IMR-90 (cell line): ENCODE results near the gene KIRREL1. TPM values are rescaled to one million over a fixed set of nuclear protein-coding genes. Genes with fewer than 3 reads are reported as not detected.

ENCODE experiments used
- ATAC-seq: fragments of 200-7000 bp; cut with Tn5 transposase; 2 replicates; pipeline ENCODE4 v1.9.1; 2020; ENCODE audit warnings: low read depth, mild to moderate bottlenecking, moderate library complexity
- BruUV-seq: library from RNA; stranded (reverse); fragments of 400-500 nt; replicated peaks from 2 replicates; lab custom pipeline; 2021; lab: Mats Ljungman, UMichigan
- CTCF ChIA-PET: fragments of 300-600 bp; formaldehyde crosslinking; extraction: SDS; loops from one replicate; lab custom pipeline; 2021; ENCODE audit warnings: antibody characterized with exemption; lab: Yijun Ruan, JAX
- POLR2A ChIA-PET: fragments of 300-600 bp; sonication (Branson Sonifier 250); formaldehyde crosslinking; loops from one replicate; lab custom pipeline; 2022; ENCODE audit warnings: antibody characterized with exemption; ENCODE audit not compliant: unreplicated experiment; lab: Charles Lee
- DNase-seq: peaks from one replicate; pipeline ENCODE4 v3.0.0; 2013
- H2AFZ ChIP-seq: replicated peaks from 2 replicates; pipeline ENCODE3; 2013; ENCODE audit warnings: low read length, mild to moderate bottlenecking; ENCODE audit not compliant: poor library complexity
- H2AK5ac ChIP-seq: 2 replicates; pipeline ENCODE4 v1.6.1; 2013; ENCODE audit warnings: low read depth, low read length, inconsistent platforms
- H2AK9ac ChIP-seq: replicated peaks from 2 replicates; pipeline ENCODE3; 2013; ENCODE audit warnings: mild to moderate bottlenecking, low read depth, low read length, moderate library complexity; ENCODE audit not compliant: poor library complexity
- H2BK120ac ChIP-seq: 2 replicates; pipeline ENCODE4 v1.6.1; 2013; ENCODE audit warnings: low read depth, low read length, inconsistent platforms
- H2BK15ac ChIP-seq: 3 replicates; pipeline ENCODE4 v1.6.1; 2013; ENCODE audit warnings: low read depth, low read length, inconsistent platforms
- H2BK20ac ChIP-seq: 2 replicates; pipeline ENCODE4 v1.6.1; 2013; ENCODE audit warnings: low read depth, mild to moderate bottlenecking, inconsistent platforms, low read length, moderate library complexity
- H2BK5ac ChIP-seq: 2 replicates; pipeline ENCODE4 v1.6.1; 2013; ENCODE audit warnings: mild to moderate bottlenecking, low read depth, low read length, inconsistent platforms; ENCODE audit not compliant: poor library complexity, severe bottlenecking
- H3K14ac ChIP-seq: replicated peaks from 2 replicates; pipeline ENCODE4 v1.6.1; 2013; ENCODE audit warnings: low read depth, low read length, inconsistent platforms
- H3K18ac ChIP-seq: 2 replicates; pipeline ENCODE4 v1.6.1; 2013; ENCODE audit warnings: low read depth, low read length, control low read depth
- H3K23ac ChIP-seq: 2 replicates; pipeline ENCODE4 v1.6.1; 2013; ENCODE audit warnings: low read depth, low read length, inconsistent platforms
- H3K27ac ChIP-seq: 2 replicates; pipeline ENCODE4 v1.5.1; 2013; ENCODE audit warnings: mild to moderate bottlenecking, control low read depth, low read length; ENCODE audit not compliant: insufficient read depth
- H3K27me3 ChIP-seq: 2 replicates; pipeline ENCODE4 v1.6.1; 2013; ENCODE audit warnings: low read length; ENCODE audit not compliant: control insufficient read depth, insufficient read depth
- H3K36me3 ChIP-seq: 2 replicates; pipeline ENCODE4 v1.6.1; 2013; ENCODE audit warnings: low read length, mixed read lengths; ENCODE audit not compliant: control insufficient read depth, insufficient read depth
- H3K4ac ChIP-seq: 2 replicates; pipeline ENCODE4 v1.6.1; 2013; ENCODE audit warnings: low read depth, low read length, inconsistent platforms
- H3K4me1 ChIP-seq: 2 replicates; pipeline ENCODE4 v1.6.1; 2013; ENCODE audit warnings: low read length, mixed read lengths; ENCODE audit not compliant: control insufficient read depth, insufficient read depth
- H3K4me2 ChIP-seq: 2 replicates; pipeline ENCODE4 v1.6.1; 2013; ENCODE audit warnings: low read depth, mild to moderate bottlenecking, control low read depth, low read length, moderate library complexity
- H3K4me3 ChIP-seq: 2 replicates; pipeline ENCODE4 v1.5.1; 2013; ENCODE audit warnings: low read depth, mild to moderate bottlenecking, control low read depth, low read length, moderate library complexity; ENCODE audit not compliant: insufficient read depth
- H3K56ac ChIP-seq: 2 replicates; pipeline ENCODE4 v1.6.1; 2013; ENCODE audit warnings: low read length, inconsistent platforms; ENCODE audit not compliant: insufficient read depth; ENCODE audit errors: extremely low read depth
- H3K79me1 ChIP-seq, 2 experiments: 2 replicates each; pipeline ENCODE4 v1.6.1; 2013; ENCODE audit warnings: low read length in 2 of 2, inconsistent platforms in 1 of 2, low read depth in 1 of 2
- H3K9ac ChIP-seq: 2 replicates; pipeline ENCODE4 v1.6.1; 2013; ENCODE audit warnings: low read depth, low read length, control low read depth
- H3K9me1 ChIP-seq: 2 replicates; pipeline ENCODE4 v1.6.1; 2013; ENCODE audit warnings: low read length, inconsistent platforms; ENCODE audit not compliant: insufficient read depth
- H3K9me3 ChIP-seq: 2 replicates; pipeline ENCODE4 v1.6.1; 2013; ENCODE audit warnings: low read length; ENCODE audit not compliant: control insufficient read depth, insufficient read depth
- H4K20me1 ChIP-seq: 2 replicates; pipeline ENCODE4 v1.6.1; 2013; ENCODE audit warnings: low read length, inconsistent platforms; ENCODE audit not compliant: insufficient read depth
- H4K5ac ChIP-seq: 2 replicates; pipeline ENCODE4 v1.6.1; 2013; ENCODE audit warnings: mild to moderate bottlenecking, low read depth, low read length, control low read depth
- H4K8ac ChIP-seq, 2 experiments: 2 replicates each; pipeline ENCODE4 v1.6.1; 2013; ENCODE audit warnings: low read depth in 2 of 2, low read length in 2 of 2, control low read depth in 1 of 2, inconsistent platforms in 1 of 2
- H4K91ac ChIP-seq: 2 replicates; pipeline ENCODE4 v1.6.1; 2013; ENCODE audit warnings: low read depth, low read length, inconsistent platforms; ENCODE audit not compliant: insufficient read depth
- CHD1 ChIP-seq: IDR thresholded peaks from 2 replicates; pipeline ENCODE4 v1.6.1; 2012; ENCODE audit warnings: low read depth, low read length, improper control_type of control experiment
- FOS ChIP-seq: fragments of 150-350 bp; IDR thresholded peaks from 2 replicates; pipeline ENCODE4 v1.6.1; 2016; ENCODE audit warnings: low read depth, low read length
- RAD21 ChIP-seq: IDR thresholded peaks from 2 replicates; pipeline ENCODE4 v1.6.1; 2012; ENCODE audit warnings: low read length, improper control_type of control experiment
- RCOR1 ChIP-seq: IDR thresholded peaks from 2 replicates; pipeline ENCODE4 v1.6.1; 2012; ENCODE audit warnings: mild to moderate bottlenecking, low read length, improper control_type of control experiment; ENCODE audit not compliant: insufficient replicate concordance
- USF2 ChIP-seq: fragments of 150-350 bp; IDR thresholded peaks from 2 replicates; pipeline ENCODE4 v1.6.1; 2017; ENCODE audit warnings: mild to moderate bottlenecking, antibody characterized with exemption, low read length, low read depth
- WGBS, 2 experiments: methylation state at CpG; one replicate each; pipeline versions ENCODE4 v1.1.5 to v1.1.7; 2013; ENCODE audit warnings: missing lambda C conversion rate in 2 of 2; ENCODE audit not compliant: insufficient read length in 1 of 2; ENCODE audit errors: extremely low coverage in 2 of 2; 5-methylcytosine and 5-hydroxymethylcytosine counted together
- dilution Hi-C: fragments of 300-500 bp; cut with HindIII; formaldehyde crosslinking; loops from one replicate; pipeline ENCODE4 v1.14.3; 2018; ENCODE audit warnings: low sequenced_read_pairs; ENCODE audit not compliant: unreplicated experiment
- in situ Hi-C: fragments of 300-500 bp; cut with MboI; formaldehyde crosslinking; loops from 3 replicates; pipeline ENCODE4 v1.14.3; 2019; ENCODE audit warnings: low sequenced_read_pairs, inconsistent platforms, mixed read lengths
- intact Hi-C: fragments of 100-400 bp; cut with micrococcal nuclease; formaldehyde crosslinking; loops from 2 replicates; pipeline ENCODE4 v1.10.0; 2022
- polyA plus RNA-seq, 3 experiments: library from polyadenylated mRNA; depleted of rRNA; stranded (reverse); fragments of >200 nt; gene quantifications; 2 replicates each; pipeline ENCODE4 v1.2.3, GENCODE V29; 2012; ENCODE audit warnings: low replicate concordance in 1 of 3
- total RNA-seq: library from RNA; depleted of rRNA; stranded (reverse); fragments of >200 nt; gene quantifications from 2 replicates; pipeline ENCODE4 v1.2.3, GENCODE V29; 2012

The KIRREL1 gene
- total and polyA plus RNA-seq, 2 of the 4 experiments (the other 2 are of a cell fraction): 58.1 to 64.7 TPM

- no peak overlapping the region for H2BK20ac ChIP-seq
- H3K4me2 ChIP-seq: no peak overlapping the region
- peaks cover 58% of the 10 kb centered on the region for H3K9me1 ChIP-seq
- TF ChIP-seq RAD21 (no peak), CHD1 (no peak), USF2 (no peak), RCOR1 (no peak), FOS (no peak)
- H3K9ac ChIP-seq: no peak overlapping the region
- no peak overlapping the region for H4K5ac ChIP-seq
- no peak for ATAC-seq
- H3K9me3 ChIP-seq: no peaks in the 10 kb centered on the region
- no peak overlapping the region for H2AFZ ChIP-seq
- intact Hi-C loops: no loop called here
- H3K27ac ChIP-seq: no peak overlapping the region
- H3K27me3 ChIP-seq: no peaks in the 10 kb centered on the region
- no peak for DNase-seq
- H4K20me1 ChIP-seq: peaks cover 94% of the 10 kb centered on the region
- peak overlapping the region; percentile 12; the same call in 1 of the 2 replicates for H3K23ac ChIP-seq
- H2BK5ac ChIP-seq: no peak overlapping the region
- no peak overlapping the region for H3K4me3 ChIP-seq
- dilution Hi-C loops: no loop called here
- H3K4me1 ChIP-seq: peaks cover 16% of the 10 kb centered on the region
- in situ Hi-C loops: no loop called here
- H3K14ac ChIP-seq: no peak overlapping the region
- no peak overlapping the region for H3K18ac ChIP-seq
- CTCF ChIA-PET: interaction anchor here (1.0 kb wide), 1 partner anchor 55 kb away, joined by 4 read pairs; no protein-coding TSS in a partner anchor
- no peak overlapping the region for H4K91ac ChIP-seq
- peaks cover 66 to 93% of the 10 kb centered on the region in 2 experiments for H3K79me1 ChIP-seq
- POLR2A ChIA-PET: no interaction called here
- no peak overlapping the region for H2BK15ac ChIP-seq
- H2AK5ac ChIP-seq: peak overlapping the region; percentile 9; the same call in 1 of the 2 replicates
- H3K36me3 ChIP-seq: peaks cover 3% of the 10 kb centered on the region
- no peak overlapping the region for H3K56ac ChIP-seq
- H4K8ac ChIP-seq: no peak overlapping the region
- H2AK9ac ChIP-seq: no peak overlapping the region
- H3K4ac ChIP-seq: no peak overlapping the region
- no TSS peak for BruUV-seq
- WGBS, 2 experiments: 100% methylated on average over 1 of the region's 4 CpGs; no CpG with 5 or more reads in 1 of the 2 experiments
- no peak overlapping the region for H2BK120ac ChIP-seq
Observed at GRCh38 chr1:158046715-158047510, 53.5 kb downstream of the KIRREL1 start.
